Aorta (tissue), 5 donors: ENCODE data around the gene CYP2R1. TPM values are rescaled to one million over a fixed set of nuclear protein-coding genes. Genes with fewer than 3 reads are reported as not detected.
A peak's percentile ranks its signal among the peaks of the same experiment; 100 is the strongest.

Experiments
- ATAC-seq: fragments of 200-7000 bp; cut with Tn5 transposase; one replicate; pipeline ENCODE4 v1.9.1; 2022; ENCODE audit warnings: moderate library complexity; ENCODE audit not compliant: low FRiP score
- DNase-seq, 2 donors: peaks; one replicate each; pipeline ENCODE4 v3.0.0-alpha.2; 2020
- H3K27ac ChIP-seq, 2 donors: one replicate each; pipeline ENCODE4 v1.5.1; 2013; ENCODE audit warnings: low read length in 2 of 2, mild to moderate bottlenecking in 2 of 2, moderate library complexity in 2 of 2, control low read depth in 1 of 2, inconsistent platforms in 1 of 2, low read depth in 1 of 2
- H3K27me3 ChIP-seq, 2 donors: one replicate each; pipeline ENCODE4 v1.6.1; 2013; ENCODE audit warnings: control low read depth in 1 of 2, low read length in 1 of 2, mild to moderate bottlenecking in 1 of 2, moderate library complexity in 1 of 2; ENCODE audit not compliant: insufficient read depth in 2 of 2, control insufficient read depth in 1 of 2
- H3K36me3 ChIP-seq, 2 donors: one replicate each; pipeline ENCODE4 v1.6.1; 2013; ENCODE audit warnings: control low read depth in 1 of 2, low read length in 1 of 2, mild to moderate bottlenecking in 1 of 2; ENCODE audit not compliant: insufficient read depth in 2 of 2, control insufficient read depth in 1 of 2
- H3K4me1 ChIP-seq, 2 donors: one replicate each; pipeline ENCODE4 v1.6.1; 2013; ENCODE audit warnings: low read length in 2 of 2, control low read depth in 1 of 2, mild to moderate bottlenecking in 1 of 2, moderate library complexity in 1 of 2; ENCODE audit not compliant: insufficient read depth in 2 of 2, control insufficient read depth in 1 of 2
- H3K4me3 ChIP-seq, 2 donors: one replicate each; pipeline ENCODE4 v1.5.1; 2013; ENCODE audit warnings: low read length in 2 of 2, control low read depth in 1 of 2, mild to moderate bottlenecking in 1 of 2
- H3K9me3 ChIP-seq: one replicate; pipeline ENCODE4 v1.6.1; 2013; ENCODE audit warnings: mild to moderate bottlenecking, low read length; ENCODE audit not compliant: control insufficient read depth
- WGBS, 2 donors: extraction: QIAGEN DNeasy Blood & Tissue Kit; methylation state at CpG; one replicate each; pipeline ENCODE4 v1.1.7; 2013; 5-methylcytosine and 5-hydroxymethylcytosine counted together
- intact Hi-C, 2 donors: fragments of 100-400 bp; cut with DNase I; formaldehyde crosslinking; loops; one replicate each; pipeline versions ENCODE4 v1.14.2 to v1.15.0; 2022
- polyA plus RNA-seq, 2 donors: library from polyadenylated mRNA; stranded (reverse); fragments of 200-250 nt; gene quantifications; one replicate each; pipeline ENCODE4 v1.2.3, GENCODE V29; 2013
- total RNA-seq, 2 donors: library from RNA; stranded (reverse); fragmentation: NEBNext Ultra II Directional; extraction: Animal tissue kit (Norgen Biotek cat#: 25700); gene quantifications; one replicate each; pipeline ENCODE4 v1.2.1, GENCODE V29; 2021
- donor health status: healthy with polysubstance abuse.
- donor health status: Bipolar disorder and iron deficiency.
- donor health status: DM: no; HTN: no; CAD: no.
- donor health status: DM: no; HTN: no; CAD: no.
- donor health status: DM: yes; HTN: yes; CAD: no.

The CYP2R1 gene
- total and polyA plus RNA-seq, 4 donors = 13.3 to 43.4 (median 24.6) TPM

DNA sequence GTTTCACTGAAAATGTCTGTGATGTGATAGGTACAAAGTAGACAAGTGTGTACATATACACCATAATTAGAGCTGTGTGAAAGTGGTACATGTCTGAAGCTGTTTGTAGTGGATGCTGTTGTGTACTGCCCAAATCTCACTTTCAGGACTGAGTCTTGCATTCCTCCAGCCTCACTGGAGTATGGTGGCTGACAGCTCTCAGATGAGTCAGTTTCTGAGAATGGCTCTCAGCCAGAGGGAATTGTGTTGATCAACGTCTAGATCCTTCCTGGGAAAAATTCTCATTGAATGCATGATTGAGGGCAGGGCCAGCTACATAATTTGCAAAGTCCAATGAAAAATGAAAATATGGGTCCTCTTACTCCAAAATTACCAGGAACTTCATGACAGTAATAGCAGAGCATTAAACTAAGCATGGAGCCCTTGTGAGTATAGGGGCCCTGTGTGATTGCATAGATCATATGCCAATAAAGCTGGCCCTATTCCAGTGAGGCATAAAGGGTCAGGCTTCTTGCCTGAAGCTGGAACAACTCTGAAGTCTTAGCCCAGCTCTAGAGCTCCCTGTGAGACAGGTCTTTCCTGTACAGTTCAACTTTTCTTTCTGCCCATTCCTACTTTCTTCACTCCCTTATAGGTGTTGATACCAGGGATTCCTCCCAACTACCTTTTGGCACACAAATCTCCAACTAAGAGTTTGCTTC is 10.8 kb upstream of the CYP2R1 start:
- intact Hi-C loops = loop anchor here (10.0 kb wide), 1 partner anchor 302 kb away; no protein-coding TSS in a partner anchor
- 13 to 16% methylated on average over 1 of the region's 1 CpG for WGBS, 2 donors

DNA sequence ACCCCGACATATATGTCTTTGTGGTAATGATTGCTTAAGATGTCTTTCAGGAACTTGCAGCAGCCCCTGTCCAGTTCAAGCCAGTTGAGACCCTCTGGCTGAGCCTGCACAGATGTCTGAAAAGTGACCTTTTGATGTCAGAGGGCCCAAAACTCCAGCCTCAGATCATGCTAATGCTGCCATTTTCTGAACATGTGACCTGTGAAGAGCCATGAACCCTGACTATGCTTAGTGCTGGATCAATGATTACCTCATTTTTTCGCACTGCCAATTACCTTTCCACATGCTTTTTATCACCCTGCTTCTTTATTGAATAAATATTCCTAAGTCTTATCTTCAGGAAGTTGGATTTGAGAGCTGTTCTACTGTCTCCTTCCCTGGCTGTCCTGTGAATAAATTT is 6.9 kb upstream of the CYP2R1 start:
- H3K4me1 ChIP-seq = no peaks in the 10 kb centered on the region
- H3K36me3 ChIP-seq = no peaks in the 10 kb centered on the region
- 93 to 94% methylated on average over 2 of the region's 2 CpGs for WGBS, 2 donors
- no peaks in the 10 kb centered on the region for H3K27me3 ChIP-seq
- no peak overlapping the region for H3K4me3 ChIP-seq
- no peak for ATAC-seq
- intact Hi-C loops = loop anchor here (5.0 to 10.0 kb wide), 2 partner anchors 357 to 604 kb away; no protein-coding TSS in a partner anchor
- no peaks in the 10 kb centered on the region for H3K9me3 ChIP-seq
- no peak overlapping the region for H3K27ac ChIP-seq
- DNase-seq = no peak

More for the DNA sequence above, 10.8 kb upstream of the CYP2R1 start:
- Histone ChIP-seq H3K27ac (no peak overlapping the region), H3K4me3 (no peak overlapping the region), H3K27me3 (no peaks in the 10 kb centered on the region), H3K36me3 (no peaks in the 10 kb centered on the region), H3K9me3 (no peaks in the 10 kb centered on the region), H3K4me1 (no peaks in the 10 kb centered on the region)
- DNase-seq (no peak), ATAC-seq (no peak)

- DNase-seq (no peak), ATAC-seq (no peak)
- no peak overlapping the region for H3K4me3 ChIP-seq
- WGBS, 2 donors = 95 to 97% methylated on average over 3 of the region's 3 CpGs
- H3K4me1 ChIP-seq = no peaks in the 10 kb centered on the region
- no peak overlapping the region for H3K27ac ChIP-seq
- H3K9me3 ChIP-seq = no peaks in the 10 kb centered on the region
- no peaks in the 10 kb centered on the region for H3K36me3 ChIP-seq
- intact Hi-C loops = loop anchor here (5.0 to 10.0 kb wide), 2 partner anchors 356 to 604 kb away; no protein-coding TSS in a partner anchor
- H3K27me3 ChIP-seq = no peaks in the 10 kb centered on the region
Observed at GRCh38 chr11:14898355-14898754, 6.3 kb upstream of the CYP2R1 start.

DNA sequence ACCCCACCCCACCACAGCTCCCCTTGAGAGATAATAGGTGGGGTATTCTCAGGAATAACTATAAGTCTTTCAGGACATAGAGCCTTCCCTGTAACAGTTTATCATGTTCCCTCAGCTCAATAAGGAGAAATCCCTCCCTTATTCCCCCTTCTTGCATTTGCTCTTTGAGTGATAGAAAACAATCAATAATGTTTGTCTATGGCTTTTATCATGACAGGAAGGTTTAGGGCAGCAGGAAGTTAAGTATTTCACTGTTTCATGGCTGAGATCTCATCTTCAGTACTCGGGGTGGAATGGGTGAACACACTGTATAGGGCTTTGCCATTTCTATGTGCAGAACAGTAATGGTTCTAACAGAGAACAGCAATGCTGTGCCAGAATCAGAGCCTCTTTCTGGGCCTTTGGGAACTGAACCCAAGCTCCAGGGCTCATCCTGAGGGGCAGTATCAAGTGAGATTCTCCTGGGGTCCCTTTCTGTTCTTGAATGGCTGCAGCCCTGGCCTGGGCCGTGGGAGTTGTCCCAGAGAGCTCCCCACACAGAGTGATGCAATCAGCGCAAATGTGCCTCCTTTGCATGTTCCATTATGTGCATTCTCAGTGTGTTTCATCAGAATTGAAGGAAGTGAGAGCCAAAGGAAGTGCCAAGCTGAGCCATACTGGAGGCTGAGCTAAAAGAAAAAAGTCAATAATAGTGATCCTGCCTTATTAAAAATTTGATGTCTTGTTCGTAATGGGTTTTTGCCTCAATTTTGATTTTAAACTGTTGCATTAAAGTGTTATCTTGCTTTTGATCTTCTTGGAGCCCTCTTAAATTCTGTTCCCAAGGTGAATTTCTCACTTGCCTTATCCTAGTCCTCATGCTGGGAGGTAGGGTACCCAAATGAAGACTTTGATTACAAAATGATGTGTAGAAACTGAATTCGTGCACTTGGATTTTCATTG is 2.9 kb upstream of the CYP2R1 start:
- WGBS, 2 donors = 78 to 80% methylated on average over 5 of the region's 5 CpGs

GRCh38 chr11:14892577-14892976 is 546 bp upstream of the CYP2R1 start:
- H3K27ac ChIP-seq = no peak overlapping the region
- peaks cover 0 to 2% of the 10 kb centered on the region in 2 donors for H3K4me1 ChIP-seq
- H3K27me3 ChIP-seq = no peaks in the 10 kb centered on the region
- ATAC-seq (no peak), DNase-seq (no peak)
- 91 to 93% methylated on average over 2 of the region's 2 CpGs for WGBS, 2 donors
- H3K36me3 ChIP-seq = no peaks in the 10 kb centered on the region
- intact Hi-C loops = loop anchor here (5.0 to 10.0 kb wide), 4 partner anchors 250 to 598 kb away; partner anchors contain the start of genes PDE3B (in 2 of the 2) and PSMA1 (in 1 of the 2)
- H3K9me3 ChIP-seq = no peaks in the 10 kb centered on the region
- peak overlapping the region in 1 of 2 donors; percentile 5 for H3K4me3 ChIP-seq

More for the DNA sequence above, 2.9 kb upstream of the CYP2R1 start:
- Histone ChIP-seq H3K4me1 (no peaks in the 10 kb centered on the region), H3K27ac (no peak overlapping the region), H3K4me3 (no peak overlapping the region), H3K9me3 (no peaks in the 10 kb centered on the region), H3K27me3 (no peaks in the 10 kb centered on the region), H3K36me3 (no peaks in the 10 kb centered on the region)
- DNase-seq = peak in 1 of 2 donors; percentile 72
- intact Hi-C loops = loop anchor here (5.0 to 10.0 kb wide), 5 partner anchors 253 to 600 kb away; partner anchors contain the start of genes PDE3B (in 2 of the 2) and PSMA1 (in 1 of the 2)
- ATAC-seq = no peak

GRCh38 chr11:14891143-14892035 is 642 bp downstream of the CYP2R1 start:
- DNase-seq (peak; percentile 92 to 96), ATAC-seq (peak; percentile 95)
- 0% methylated on average over 67 of the region's 67 CpGs for WGBS, 2 donors
- H3K27me3 ChIP-seq = no peaks in the 10 kb centered on the region
- peak overlapping the region; percentile 76 to 79 for H3K27ac ChIP-seq
- intact Hi-C loops = loop anchor here (1.0 to 10.0 kb wide), 5 partner anchors 249 to 597 kb away; partner anchors contain the start of genes PDE3B (in 2 of the 2) and PSMA1 (in 2 of the 2)
- no peaks in the 10 kb centered on the region for H3K36me3 ChIP-seq
- H3K9me3 ChIP-seq = no peaks in the 10 kb centered on the region
- peak overlapping the region; percentile 73 to 93 for H3K4me3 ChIP-seq
- H3K4me1 ChIP-seq = peaks cover 0 to 3% of the 10 kb centered on the region in 2 donors

DNA sequence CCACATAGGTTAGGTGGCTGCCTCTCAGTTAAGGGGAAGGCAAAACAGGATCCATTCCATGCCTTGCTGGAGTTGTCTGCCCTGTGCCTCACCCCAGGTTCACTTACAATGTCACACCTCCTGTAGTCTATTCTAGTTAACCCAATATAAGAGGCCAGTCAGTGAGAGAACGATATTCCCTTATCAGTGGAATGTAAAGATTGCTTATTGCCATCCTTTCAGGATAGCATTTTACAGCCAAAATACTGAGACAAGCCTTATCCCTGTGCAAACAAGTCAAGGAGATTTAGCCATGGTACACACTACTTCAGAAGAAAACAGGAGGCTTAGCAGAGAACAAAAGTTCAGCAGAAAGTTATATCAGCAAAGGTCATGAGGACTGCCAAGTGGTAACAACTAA is 5.5 kb downstream of the CYP2R1 start:
- 4 to 11% methylated on average over 1 of the region's 1 CpG for WGBS, 2 donors
- no peaks in the 10 kb centered on the region for H3K9me3 ChIP-seq
- no peak overlapping the region for H3K27ac ChIP-seq
- no peaks in the 10 kb centered on the region for H3K27me3 ChIP-seq
- peaks cover 0 to 3% of the 10 kb centered on the region in 2 donors for H3K4me1 ChIP-seq
- H3K36me3 ChIP-seq = peaks cover 0 to 2% of the 10 kb centered on the region in 2 donors
- H3K4me3 ChIP-seq = no peak overlapping the region
- ATAC-seq (no peak), DNase-seq (no peak)
- intact Hi-C loops = no loop called here
